ENCODE results near the gene SRC.

The SRC gene

GRCh38 chr20:37430778-37431460 lies 85.0 kb downstream of the SRC start:
- DNase-seq (ENCODE audit: low read depth): no peak

GRCh38 chr20:37431786-37432185 lies 85.8 kb downstream of the SRC start:
- no peak for DNase-seq (ENCODE audit: low read depth)

- DNase-seq (ENCODE audit: low read depth): no peak
Measured at GRCh38 chr20:37432606-37433005, 86.7 kb downstream of the SRC start.

- DNase-seq (ENCODE audit: low read depth): no peak
Measured at GRCh38 chr20:37435607-37436006, 89.7 kb downstream of the SRC start.

- no peak for DNase-seq (ENCODE audit: low read depth)
Measured at GRCh38 chr20:37436527-37437186, 90.7 kb downstream of the SRC start.

- DNase-seq (ENCODE audit: low read depth): no peak
Measured at GRCh38 chr20:37437676-37438075, 91.7 kb downstream of the SRC start.

- DNase-seq (ENCODE audit: low read depth): no peak
Measured at GRCh38 chr20:37438464-37439222, 92.7 kb downstream of the SRC start.

GRCh38 chr20:37439223-37439933 lies 93.4 kb downstream of the SRC start:
- DNase-seq (ENCODE audit: low read depth): no peak

- no peak for DNase-seq (ENCODE audit: low read depth)
Measured at GRCh38 chr20:37441023-37441422, 95.1 kb downstream of the SRC start.

- DNase-seq (ENCODE audit: low read depth): no peak
Measured at GRCh38 chr20:37442547-37442946, 96.6 kb downstream of the SRC start.

GRCh38 chr20:37442986-37443385 lies 97.0 kb downstream of the SRC start:
- DNase-seq (ENCODE audit: low read depth): no peak

- no peak for DNase-seq (ENCODE audit: low read depth)
Measured at GRCh38 chr20:37443596-37443995, 97.7 kb downstream of the SRC start.

GRCh38 chr20:37445041-37445440 lies 99.1 kb downstream of the SRC start:
- no peak for DNase-seq (ENCODE audit: low read depth)

GRCh38 chr20:37446286-37447032 lies 100.5 kb downstream of the SRC start:
- DNase-seq (ENCODE audit: low read depth): no peak

- no peak for DNase-seq (ENCODE audit: low read depth)
Measured at GRCh38 chr20:37447688-37448087, 101.7 kb downstream of the SRC start.

GRCh38 chr20:37449276-37449675 lies 103.3 kb downstream of the SRC start:
- no peak for DNase-seq (ENCODE audit: low read depth)

GRCh38 chr20:37450344-37450743 lies 104.4 kb downstream of the SRC start:
- DNase-seq (ENCODE audit: low read depth): no peak

- no peak for DNase-seq (ENCODE audit: low read depth)
Measured at GRCh38 chr20:37451616-37452015, 105.7 kb downstream of the SRC start.

GRCh38 chr20:37452236-37452635 lies 106.3 kb downstream of the SRC start:
- no peak for DNase-seq (ENCODE audit: low read depth)

GRCh38 chr20:37453288-37453687 lies 107.3 kb downstream of the SRC start:
- DNase-seq (ENCODE audit: low read depth): no peak

GRCh38 chr20:37453836-37454235 lies 107.9 kb downstream of the SRC start:
- no peak for DNase-seq (ENCODE audit: low read depth)
